HuH-7 (cell line): ENCODE results near the gene CADPS.

Source experiments
- DNase-seq: peaks from one replicate; pipeline ENCODE4 v3.0.0; 2011; ENCODE audit warnings: low spot score

Gene CADPS

GRCh38 chr3:62749130-62749529 is 126.1 kb downstream of the CADPS start:
- no peak for DNase-seq

- DNase-seq: no peak
These were observed 137.8 kb downstream of the CADPS start for GRCh38 chr3:62737449-62737848.

DNA sequence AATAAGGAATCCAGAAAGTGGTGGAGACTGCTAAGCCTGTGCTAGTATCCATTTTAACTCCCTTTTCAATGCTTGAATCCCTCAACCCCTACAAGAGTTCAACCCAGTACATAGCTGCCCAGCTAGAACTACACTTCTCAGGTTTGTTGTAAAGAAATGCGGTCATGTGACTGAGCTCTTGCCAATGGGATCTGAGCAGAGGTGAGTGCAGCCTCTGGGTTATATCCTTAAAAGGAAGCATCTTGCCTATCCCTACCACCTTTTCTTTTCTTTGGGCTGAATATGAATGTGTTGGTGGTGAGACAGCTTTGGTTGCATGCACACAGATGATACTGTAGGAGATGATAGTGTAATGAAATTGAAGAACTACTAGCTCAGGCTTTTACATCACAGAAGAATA is 139.7 kb downstream of the CADPS start:
- DNase-seq: no peak

- peak; percentile 9 for DNase-seq
These were observed 142.9 kb downstream of the CADPS start for GRCh38 chr3:62732183-62732904.

DNA sequence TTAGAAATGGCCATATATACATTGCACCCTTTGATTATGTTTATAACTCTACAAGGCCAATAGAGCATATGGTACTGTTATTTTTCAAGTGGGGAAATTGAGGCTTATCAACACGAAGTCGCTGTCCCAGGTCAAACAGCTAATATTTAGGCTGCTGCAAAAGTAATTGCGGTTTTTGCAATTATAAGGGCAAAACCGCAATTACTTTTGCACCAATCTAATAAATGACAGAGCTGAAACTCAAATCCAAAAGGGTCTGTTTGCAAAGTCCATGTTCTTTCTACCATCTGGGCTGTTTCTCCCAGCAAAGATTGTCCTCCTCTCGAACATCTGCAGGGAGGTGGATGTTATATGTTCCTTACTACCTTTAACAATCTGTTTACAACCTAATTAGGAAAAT is 147.2 kb downstream of the CADPS start:
- DNase-seq: no peak

- DNase-seq: no peak
These were observed 147.7 kb downstream of the CADPS start for GRCh38 chr3:62727536-62727935.

GRCh38 chr3:62724503-62724902 is 150.7 kb downstream of the CADPS start:
- DNase-seq: no peak

GRCh38 chr3:62723914-62724217 is 151.3 kb downstream of the CADPS start:
- no peak for DNase-seq

DNA sequence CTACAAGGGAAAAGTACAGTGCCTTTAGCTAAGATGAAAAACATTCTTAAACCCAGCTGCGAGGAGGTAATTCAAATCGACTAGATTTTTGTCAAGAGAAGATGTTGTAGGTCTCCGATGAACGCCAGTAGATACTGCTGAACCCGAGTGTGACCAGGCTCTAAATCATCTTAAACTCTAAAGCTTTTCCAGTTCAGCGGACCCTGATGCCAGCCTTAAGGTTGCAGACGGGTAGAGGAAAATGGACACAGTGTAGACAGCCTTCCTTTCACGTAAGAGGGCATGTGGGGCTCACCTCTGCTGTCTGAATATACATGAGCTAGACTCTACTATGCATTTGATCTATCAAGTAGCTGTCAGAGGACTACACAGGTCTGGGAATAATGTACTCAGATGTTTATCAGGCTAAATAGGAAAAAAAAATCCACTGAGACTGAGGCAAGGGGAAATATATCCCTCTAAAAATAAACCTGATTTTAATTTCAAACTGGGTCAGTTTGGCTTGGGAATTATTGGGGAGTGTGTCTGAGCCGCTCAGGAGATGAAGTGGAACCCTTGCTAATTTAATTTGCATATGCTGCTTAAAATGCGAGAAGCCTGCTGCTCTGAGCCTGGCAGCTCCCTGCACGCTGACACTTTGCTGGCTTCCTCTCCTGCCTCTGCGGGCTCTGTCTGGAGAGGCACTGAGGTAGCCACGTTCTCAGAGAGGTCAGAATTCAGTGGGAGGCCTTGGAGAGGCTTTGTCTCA is 151.9 kb downstream of the CADPS start:
- DNase-seq: no peak

DNA sequence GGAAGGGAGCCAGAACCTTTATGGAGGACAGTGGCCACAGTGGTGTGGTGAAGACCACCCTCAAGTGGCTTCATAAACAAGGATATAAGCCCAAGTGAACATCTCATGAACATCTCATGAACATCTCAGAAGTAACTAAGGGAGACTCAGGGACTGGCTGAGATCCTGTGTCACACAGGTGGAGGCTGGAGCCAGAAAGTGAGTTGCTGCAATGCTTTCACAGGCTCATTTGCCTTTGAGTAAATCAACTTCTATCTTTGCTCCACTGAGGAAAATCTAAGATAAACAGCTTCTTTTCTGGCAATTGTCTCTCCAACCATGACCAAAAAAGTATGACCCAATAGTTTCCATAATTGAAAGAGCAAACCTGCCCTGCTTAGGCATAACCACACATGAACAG is 152.9 kb downstream of the CADPS start:
- DNase-seq: no peak

GRCh38 chr3:62718515-62719320 is 156.5 kb downstream of the CADPS start:
- DNase-seq: no peak

DNA sequence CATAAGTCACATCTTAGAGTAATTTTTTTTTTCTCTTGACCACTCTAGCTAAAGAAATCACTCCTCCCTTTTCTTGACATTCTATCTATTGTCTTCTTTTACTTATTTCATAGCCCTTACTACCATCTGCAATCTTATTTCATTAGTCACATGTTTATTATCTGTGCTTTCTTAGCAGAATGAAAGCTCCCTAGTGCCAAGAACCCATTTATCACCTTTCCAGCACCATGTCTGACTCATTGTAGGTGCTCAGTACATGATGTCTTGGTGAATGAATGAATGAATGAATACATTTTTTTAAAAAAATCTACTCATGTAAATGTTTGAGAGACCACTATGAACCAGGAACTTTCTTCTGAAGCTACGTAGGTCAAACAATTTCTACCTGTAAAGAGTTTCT is 157.2 kb downstream of the CADPS start:
- no peak for DNase-seq

- DNase-seq: no peak
These were observed 162.5 kb downstream of the CADPS start for GRCh38 chr3:62712746-62713145.

DNA sequence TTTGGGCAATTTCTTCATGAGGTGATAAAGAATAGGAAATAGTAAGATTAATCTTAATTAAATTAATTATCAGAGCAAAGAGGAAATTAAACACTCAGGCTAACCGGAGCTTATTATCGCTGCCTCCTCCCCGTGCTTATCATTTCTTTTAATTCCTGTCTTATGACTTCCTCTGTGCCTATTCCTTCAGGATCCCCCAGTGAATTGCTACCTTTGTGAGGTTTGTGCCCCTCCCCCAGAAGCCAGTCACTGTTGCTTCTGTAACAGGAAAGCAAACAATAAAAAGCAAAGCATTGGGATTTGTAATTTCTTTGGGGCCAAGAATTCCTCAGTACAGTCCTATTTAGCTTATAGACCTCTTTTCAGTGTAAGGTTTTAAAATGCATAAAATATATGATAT is 164.5 kb downstream of the CADPS start:
- DNase-seq: no peak

- DNase-seq: no peak
These were observed 166.4 kb downstream of the CADPS start for GRCh38 chr3:62708638-62709373.

GRCh38 chr3:62705721-62706120 is 169.5 kb downstream of the CADPS start:
- DNase-seq: no peak

DNA sequence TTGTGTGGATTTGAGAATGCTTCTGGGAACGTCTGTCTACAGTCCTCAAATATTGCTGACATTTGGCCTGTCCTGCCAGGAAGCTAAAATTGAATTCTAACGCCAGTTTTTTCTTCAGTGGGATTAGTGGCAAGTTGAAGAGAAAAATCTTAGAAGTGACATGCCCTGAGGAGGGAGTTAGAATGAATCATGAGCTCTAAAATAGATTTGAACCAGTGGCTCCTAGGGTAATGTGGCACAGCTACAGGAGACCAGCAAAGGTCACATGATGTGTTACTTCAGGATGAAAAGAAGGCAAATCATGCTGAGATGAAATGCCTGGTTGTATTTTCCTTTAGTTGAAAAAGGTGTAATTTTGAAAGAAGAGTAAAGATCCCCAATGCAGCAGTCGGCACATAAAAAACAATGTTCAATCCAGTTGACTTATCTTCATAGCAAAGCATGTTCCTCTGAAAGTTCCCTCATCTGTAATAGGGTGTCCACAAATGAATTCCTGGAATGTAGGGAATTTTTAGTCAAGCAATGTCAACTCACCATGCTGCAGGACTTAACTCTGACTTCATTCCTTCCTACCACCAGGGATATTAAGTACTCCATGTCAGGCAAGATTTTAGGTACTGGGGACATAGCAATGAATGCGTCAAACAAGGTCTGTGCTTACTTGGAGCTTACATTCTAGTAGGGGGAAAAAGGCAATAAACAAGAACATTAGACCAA is 171.6 kb downstream of the CADPS start:
- DNase-seq: no peak

DNA sequence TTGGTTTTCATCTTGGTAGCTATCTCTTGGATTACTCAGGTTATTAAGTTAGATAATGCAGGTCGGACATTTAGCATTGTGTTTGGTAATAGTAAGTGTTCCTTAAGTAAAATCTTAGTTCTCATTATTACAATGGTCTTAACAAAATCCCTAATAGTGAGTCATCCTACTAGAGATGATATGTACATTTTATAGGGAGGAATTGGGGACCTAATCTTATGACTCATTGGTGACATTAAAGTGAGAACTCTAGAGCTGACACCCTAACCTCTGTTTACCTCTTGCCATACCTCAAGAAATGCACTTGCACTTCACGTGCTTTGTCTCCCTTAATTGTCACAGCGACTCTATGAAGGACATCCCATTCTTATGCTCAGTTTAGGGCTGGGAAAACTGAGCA is 174.9 kb downstream of the CADPS start:
- no peak for DNase-seq

GRCh38 chr3:62699728-62700127 is 175.5 kb downstream of the CADPS start:
- DNase-seq: no peak

DNA sequence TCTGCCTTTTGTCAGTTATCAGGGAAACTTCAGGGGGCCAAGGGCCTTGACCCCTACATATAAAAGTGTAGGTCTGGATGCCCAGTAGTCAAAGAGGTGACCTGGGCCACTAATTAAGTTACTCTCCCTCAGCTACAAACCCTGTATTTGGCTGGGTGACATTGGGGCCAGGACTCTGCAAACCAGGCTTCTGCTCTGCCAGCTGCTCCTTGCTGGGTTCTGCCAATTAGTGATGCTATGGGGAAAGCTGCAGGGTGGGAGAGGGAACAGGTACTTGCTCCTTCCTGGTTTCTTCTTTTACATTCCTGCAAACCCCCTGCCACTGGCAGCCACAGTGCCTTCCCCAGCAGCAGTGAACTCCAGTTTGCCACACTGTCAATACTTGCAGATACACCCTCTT is 179.2 kb downstream of the CADPS start:
- no peak for DNase-seq

DNA sequence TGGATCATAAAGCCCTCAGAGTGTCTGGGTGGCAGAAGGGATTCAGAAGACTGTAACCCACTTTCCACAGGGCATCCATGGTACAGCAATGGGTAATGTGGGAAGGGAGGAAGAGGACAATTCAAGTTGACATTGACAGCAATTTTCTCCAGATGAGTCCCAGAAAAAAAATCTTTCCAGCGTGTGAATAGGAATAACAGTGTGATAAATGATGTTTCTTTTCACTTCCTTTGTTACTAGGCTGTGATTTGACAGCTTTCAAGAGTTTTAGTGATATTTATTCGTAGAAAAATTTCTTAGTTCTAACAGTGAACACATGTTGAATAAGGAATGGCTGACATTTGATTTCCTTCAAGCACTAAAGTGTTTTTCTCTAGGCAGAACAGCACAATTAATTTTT is 186.4 kb downstream of the CADPS start:
- DNase-seq: no peak

DNA sequence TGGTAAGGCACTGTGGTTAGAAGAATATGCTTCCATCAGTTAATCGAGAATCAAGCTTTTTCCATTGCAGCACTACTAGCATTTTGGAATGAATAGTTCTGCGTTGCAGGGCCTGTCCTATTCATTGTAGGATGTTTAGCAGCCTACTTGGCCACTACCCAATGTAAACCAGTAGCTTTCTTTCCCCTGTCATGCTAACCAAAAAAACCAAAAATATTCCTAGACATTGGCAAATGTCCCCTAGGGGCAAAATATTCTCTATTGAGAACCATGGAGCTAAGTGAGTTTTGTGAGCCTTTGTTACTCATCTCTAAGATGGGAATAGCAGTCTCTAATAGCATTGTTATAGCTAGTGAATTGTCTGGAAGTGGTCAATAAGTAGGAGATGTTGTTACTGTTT is 187.2 kb downstream of the CADPS start:
- no peak for DNase-seq
